OCI-LY1 (cell line): Measurements from ENCODE around the gene SSTR1.

ENCODE experiments used
- CTCF ChIP-seq: fragments of 200-600 bp; sonication (generic), shearing (Covaris generic); IDR thresholded peaks from 2 replicates; pipeline ENCODE4 v1.5.1; 2017; ENCODE audit warnings: mild to moderate bottlenecking, antibody characterized with exemption, low read length, moderate library complexity, mixed read lengths
- EZH2 ChIP-seq: fragments of 200-600 bp; sonication (generic), shearing (Covaris generic); IDR thresholded peaks from 2 replicates; pipeline ENCODE4 v1.8.0; 2017; ENCODE audit warnings: borderline replicate concordance, mixed run types, mild to moderate bottlenecking, antibody characterized with exemption, low read length, moderate library complexity, mixed read lengths

DNA sequence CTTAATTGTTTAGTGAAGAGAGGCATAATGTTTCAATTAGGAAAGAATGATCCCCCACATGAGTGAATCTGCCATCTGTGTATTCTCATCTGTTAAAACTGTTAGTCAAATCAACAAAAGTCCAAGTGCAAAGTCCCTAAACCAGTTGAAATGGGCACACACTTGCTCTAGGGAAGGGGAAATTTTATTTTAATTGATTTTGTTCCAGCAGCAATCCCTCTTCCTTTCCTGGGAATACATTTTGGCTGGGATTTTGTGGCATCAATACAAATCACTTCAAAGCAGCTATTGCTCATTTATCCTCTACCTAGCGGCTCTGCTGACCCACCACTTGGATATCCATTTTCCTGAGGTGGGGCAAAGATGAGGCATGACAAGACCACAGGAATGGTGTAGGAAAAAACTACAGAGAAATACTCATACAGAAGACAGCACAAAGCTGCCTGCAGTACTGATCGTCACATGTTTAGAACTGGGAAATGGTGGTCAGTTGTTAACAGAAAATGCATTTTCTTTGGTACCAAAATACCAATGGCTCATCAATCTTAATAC, 9.8 kb upstream of the SSTR1 start:
- TF ChIP-seq CTCF (no peak), EZH2 (no peak)
